Esophagus squamous epithelium (tissue), 5 donors: ENCODE data around the gene SPTLC2. TPM values are rescaled to one million over a fixed set of nuclear protein-coding genes. Genes with fewer than 3 reads are reported as not detected.
A peak's percentile ranks its signal among the peaks of the same experiment; 100 is the strongest.

Source experiments
- DNase-seq: peaks from one replicate; lab custom pipeline; 2025; lab: John Stamatoyannopoulos, UW
- H3K27ac ChIP-seq, 4 donors: fragments of 200-600 bp; sonication (generic); one replicate each; pipeline ENCODE4 v1.5.1; 2016 to 2019; ENCODE audit warnings: mild to moderate bottlenecking in 1 of 4
- H3K27me3 ChIP-seq, 4 donors: fragments of 200-600 bp; sonication (generic); 1 replicate in 3 of 4; 2 replicates in 1 of 4; pipeline versions ENCODE4 v1.5.1 to v1.6.0; 2017 to 2021; ENCODE audit warnings: antibody characterized with exemption in 1 of 4
- H3K36me3 ChIP-seq, 3 donors: fragments of 200-600 bp; sonication (generic); one replicate each; pipeline ENCODE4 v1.5.1; 2016 to 2019
- H3K4me1 ChIP-seq, 3 donors: fragments of 200-600 bp; sonication (generic); one replicate each; pipeline ENCODE4 v1.5.1; 2017 to 2019
- H3K4me3 ChIP-seq, 4 donors: fragments of 200-600 bp; sonication (generic); 1 replicate in 3 of 4; 2 replicates in 1 of 4; pipeline ENCODE4 v1.5.1; 2016 to 2019; ENCODE audit warnings: mild to moderate bottlenecking in 2 of 4, moderate library complexity in 1 of 4
- H3K9me3 ChIP-seq, 3 donors: fragments of 200-600 bp; sonication (generic); one replicate each; pipeline ENCODE4 v1.5.1; 2016 to 2019
- POLR2A ChIP-seq, 4 donors: fragments of 450-650 bp; IDR thresholded peaks; one replicate each; pipeline ENCODE4 v1.6.1; 2017; ENCODE audit warnings: antibody characterized with exemption in 4 of 4, mild to moderate bottlenecking in 4 of 4, moderate library complexity in 3 of 4
- WGBS, 2 donors: methylation state at CpG; one replicate each; pipeline ENCODE4 v1.1.5; 2018; 5-methylcytosine and 5-hydroxymethylcytosine counted together
- intact Hi-C: fragments of 100-400 bp; cut with DNase I; formaldehyde crosslinking; loops from one replicate; pipeline ENCODE4 v1.15.0; 2022
- total RNA-seq, 4 donors: library from RNA; depleted of rRNA; stranded (reverse); fragments of >200 nt; gene quantifications; one replicate each; pipeline ENCODE4 v1.1.0, GENCODE V29; 2016
- TF ChIP-seq, protein P1 (sequence below), 6 experiments: fragments of 450-650 bp in 4 of 6; fragments of 200-600 bp in 2 of 6; sonication (generic) in 2 of 6; IDR thresholded peaks; one replicate each; pipeline ENCODE4 v1.5.1; 2016 to 2019; ENCODE audit warnings: antibody characterized with exemption in 6 of 6, mild to moderate bottlenecking in 4 of 6, moderate library complexity in 4 of 6
- donor health status: DM: yes; HTN: yes; CAD: no.

Gene SPTLC2
- total RNA-seq, 4 donors from 2014 or later = 35.1 to 50.5 (median 39.9) TPM

GRCh38 chr14:77498120-77498979 lies 118.1 kb downstream of the SPTLC2 start, which contains the start of gene ISM2:
TSS of gene ISM2 (minus strand) at chr14:77498816. CDS start at chr14:77498793, 23 bp downstream.
- TF ChIP-seq, protein P1, sequence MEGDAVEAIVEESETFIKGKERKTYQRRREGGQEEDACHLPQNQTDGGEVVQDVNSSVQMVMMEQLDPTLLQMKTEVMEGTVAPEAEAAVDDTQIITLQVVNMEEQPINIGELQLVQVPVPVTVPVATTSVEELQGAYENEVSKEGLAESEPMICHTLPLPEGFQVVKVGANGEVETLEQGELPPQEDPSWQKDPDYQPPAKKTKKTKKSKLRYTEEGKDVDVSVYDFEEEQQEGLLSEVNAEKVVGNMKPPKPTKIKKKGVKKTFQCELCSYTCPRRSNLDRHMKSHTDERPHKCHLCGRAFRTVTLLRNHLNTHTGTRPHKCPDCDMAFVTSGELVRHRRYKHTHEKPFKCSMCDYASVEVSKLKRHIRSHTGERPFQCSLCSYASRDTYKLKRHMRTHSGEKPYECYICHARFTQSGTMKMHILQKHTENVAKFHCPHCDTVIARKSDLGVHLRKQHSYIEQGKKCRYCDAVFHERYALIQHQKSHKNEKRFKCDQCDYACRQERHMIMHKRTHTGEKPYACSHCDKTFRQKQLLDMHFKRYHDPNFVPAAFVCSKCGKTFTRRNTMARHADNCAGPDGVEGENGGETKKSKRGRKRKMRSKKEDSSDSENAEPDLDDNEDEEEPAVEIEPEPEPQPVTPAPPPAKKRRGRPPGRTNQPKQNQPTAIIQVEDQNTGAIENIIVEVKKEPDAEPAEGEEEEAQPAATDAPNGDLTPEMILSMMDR (IDR thresholded peaks at IDR 0.05) = no peak
- no peak for TF ChIP-seq POLR2A (IDR thresholded peaks at IDR 0.05)
- DNase-seq = no peak

DNA sequence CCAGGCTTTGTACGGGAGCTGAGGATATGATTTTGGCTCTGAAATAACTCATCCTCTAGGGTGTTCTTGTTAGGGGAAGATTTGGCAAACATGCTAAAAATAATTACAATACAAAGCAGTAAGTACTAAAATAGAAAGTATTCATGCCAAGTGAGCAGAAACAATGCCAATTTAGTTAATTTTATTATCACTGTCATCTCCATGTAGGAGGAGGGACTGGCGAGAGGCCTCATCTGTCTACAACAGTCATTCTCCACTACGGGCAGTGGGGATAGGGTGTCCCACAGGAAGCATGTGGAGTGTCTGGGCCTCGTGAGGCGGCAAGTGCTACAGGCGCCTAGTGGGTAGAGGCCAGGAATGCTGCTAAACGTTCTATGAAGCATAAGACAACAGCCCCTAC lies 121.1 kb downstream of the SPTLC2 start:
- 52 to 55% methylated on average over 7 of the region's 7 CpGs for WGBS, 2 donors
- intact Hi-C loops = no loop called here
- no peak for DNase-seq

More at GRCh38 chr14:77498120-77498979, 118.1 kb downstream of the SPTLC2 start, which contains the start of gene ISM2:
- Histone ChIP-seq H3K9me3 (no peaks in the 10 kb centered on the region), H3K4me3 (peak within 1 kb of the TSS; percentile 43 to 75 (median 55)), H3K27me3 (peaks cover 0 to 42% (median 5%) of the 10 kb centered on the region in 4 donors), H3K4me1 (peaks cover 6 to 21% (median 12%) of the 10 kb centered on the region in 3 donors), H3K27ac (no peak within 1 kb of the TSS), H3K36me3 (no peaks in the 10 kb centered on the region)
- intact Hi-C loops = no loop called here
- WGBS, 2 donors = no CpG with 5 or more reads among the region's 104 CpGs

DNA sequence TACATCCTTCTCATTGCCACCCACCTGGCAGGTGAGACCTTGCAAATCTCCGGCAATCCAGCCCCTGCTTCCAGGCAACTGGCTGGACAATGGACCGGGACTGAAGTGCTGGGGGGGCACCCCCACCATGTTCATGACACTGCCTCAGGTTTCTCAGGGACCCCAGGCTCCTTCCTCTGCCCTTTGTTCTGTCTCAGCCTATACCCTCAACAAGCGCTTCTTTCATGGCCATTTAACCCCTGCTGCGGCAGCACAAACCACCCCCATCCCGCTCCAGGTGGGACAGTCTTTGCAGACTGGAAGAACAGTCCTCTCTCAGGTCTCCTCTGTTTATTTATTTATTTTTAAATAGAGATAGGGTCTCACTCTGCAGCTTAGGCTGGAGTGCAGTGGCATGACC lies 125.4 kb downstream of the SPTLC2 start:
- no peaks in the 10 kb centered on the region for H3K27me3 ChIP-seq
- no peak for DNase-seq
- WGBS, 2 donors = 77 to 85% methylated on average over 4 to 5 of the region's 5 CpGs
- intact Hi-C loops = no loop called here
- no peaks in the 10 kb centered on the region for H3K9me3 ChIP-seq
- no peaks in the 10 kb centered on the region for H3K4me1 ChIP-seq
- TF ChIP-seq POLR2A (IDR thresholded peaks at IDR 0.05) = no peak
- TF ChIP-seq, protein P1 (IDR thresholded peaks at IDR 0.05) = no peak
- H3K27ac ChIP-seq = no peak overlapping the region
- H3K4me3 ChIP-seq = no peak overlapping the region
- no peaks in the 10 kb centered on the region for H3K36me3 ChIP-seq

More for the DNA sequence above, 121.1 kb downstream of the SPTLC2 start:
- Histone ChIP-seq H3K9me3 (no peaks in the 10 kb centered on the region), H3K4me3 (no peak overlapping the region), H3K4me1 (peaks cover 6 to 21% (median 12%) of the 10 kb centered on the region in 3 donors), H3K27ac (no peak overlapping the region), H3K36me3 (no peaks in the 10 kb centered on the region), H3K27me3 (peaks cover 0 to 36% (median 5%) of the 10 kb centered on the region in 4 donors)
- TF ChIP-seq POLR2A (IDR thresholded peaks at IDR 0.05) = no peak
- TF ChIP-seq, protein P1 (IDR thresholded peaks at IDR 0.05) = no peak

DNA sequence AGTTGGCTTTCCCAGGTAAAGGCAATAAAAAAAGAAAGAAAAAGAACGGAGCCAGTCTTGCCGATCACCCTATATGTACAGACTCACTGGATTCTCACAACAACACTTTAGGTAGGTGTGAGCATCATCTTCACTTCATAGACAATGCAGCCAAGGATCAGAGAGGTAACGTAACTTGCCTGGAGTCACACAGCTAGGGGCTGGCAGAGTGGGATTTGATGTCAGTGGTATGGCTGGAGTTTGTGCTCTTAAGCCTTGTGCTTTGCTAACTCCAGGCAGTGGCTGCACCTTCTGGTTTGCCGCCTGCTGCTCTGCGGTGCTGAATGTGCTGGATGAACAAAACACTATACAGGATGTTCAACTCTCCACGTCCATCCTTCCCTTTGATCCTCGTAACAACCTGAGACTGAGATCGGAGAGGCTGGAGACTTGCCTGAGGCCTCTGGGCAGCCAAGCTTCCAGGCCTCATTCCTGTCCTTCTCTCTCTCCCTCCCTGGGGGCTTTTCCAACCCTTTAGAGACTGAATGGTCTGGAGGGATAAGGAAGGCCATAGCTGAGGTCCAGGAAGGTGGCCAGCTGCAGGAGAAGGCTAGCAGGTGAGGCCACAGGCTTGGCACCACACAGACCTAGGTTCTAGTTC lies 126.0 kb downstream of the SPTLC2 start:
- intact Hi-C loops = no loop called here
- no peaks in the 10 kb centered on the region for H3K36me3 ChIP-seq
- no peak overlapping the region for H3K27ac ChIP-seq
- H3K27me3 ChIP-seq = no peaks in the 10 kb centered on the region
- WGBS, 2 donors = 75 to 89% methylated on average over 5 to 8 of the region's 8 CpGs
- DNase-seq = no peak
- no peak for TF ChIP-seq POLR2A (IDR thresholded peaks at IDR 0.05)
- no peaks in the 10 kb centered on the region for H3K4me1 ChIP-seq
- no peak overlapping the region for H3K4me3 ChIP-seq
- no peaks in the 10 kb centered on the region for H3K9me3 ChIP-seq

GRCh38 chr14:77489041-77489440 lies 127.4 kb downstream of the SPTLC2 start:
- Histone ChIP-seq H3K36me3 (no peaks in the 10 kb centered on the region), H3K9me3 (no peaks in the 10 kb centered on the region), H3K4me1 (no peaks in the 10 kb centered on the region), H3K4me3 (no peak overlapping the region), H3K27me3 (no peaks in the 10 kb centered on the region), H3K27ac (no peak overlapping the region)
- TF ChIP-seq, protein P1 (IDR thresholded peaks at IDR 0.05) = no peak
- TF ChIP-seq POLR2A (IDR thresholded peaks at IDR 0.05) = no peak
- no peak for DNase-seq
- intact Hi-C loops = no loop called here
- 84 to 97% methylated on average over 5 to 6 of the region's 6 CpGs for WGBS, 2 donors
